DMS153 treated with DMSO at 0.1 percent for 48 hours (cell line): ENCODE measurements around the gene RASSF5.

Source experiments
- DNase-seq: peaks from one replicate; lab custom pipeline; 2025; ENCODE audit not compliant: unreplicated experiment; lab: John Stamatoyannopoulos, UW

RASSF5 gene

GRCh38 chr1:206583707-206584648 is 76.6 kb downstream of the RASSF5 start:
- DNase-seq, result peak; percentile 73

GRCh38 chr1:206584683-206585082 is 77.4 kb downstream of the RASSF5 start:
- DNase-seq, result no peak

- DNase-seq, result no peak
Measured at GRCh38 chr1:206586501-206587445, 79.4 kb downstream of the RASSF5 start.

GRCh38 chr1:206587904-206588303 is 80.6 kb downstream of the RASSF5 start:
- DNase-seq, result no peak

- DNase-seq, result no peak
Measured at GRCh38 chr1:206588492-206588891, 81.2 kb downstream of the RASSF5 start.

- no peak for DNase-seq
Measured at GRCh38 chr1:206589206-206589605, 81.9 kb downstream of the RASSF5 start.

- no peak for DNase-seq
Measured at GRCh38 chr1:206590025-206590758, 82.9 kb downstream of the RASSF5 start.

GRCh38 chr1:206591226-206591625 is 83.9 kb downstream of the RASSF5 start:
- no peak for DNase-seq

- no peak for DNase-seq
Measured at GRCh38 chr1:206591696-206592095, 84.4 kb downstream of the RASSF5 start.

GRCh38 chr1:206593351-206593925 is 86.1 kb downstream of the RASSF5 start:
- no peak for DNase-seq

GRCh38 chr1:206595581-206596318 is 88.4 kb downstream of the RASSF5 start:
- no peak for DNase-seq

GRCh38 chr1:206596319-206596666 is 89.0 kb downstream of the RASSF5 start:
- no peak for DNase-seq

GRCh38 chr1:206600527-206600926 is 93.2 kb downstream of the RASSF5 start:
- no peak for DNase-seq

GRCh38 chr1:206604861-206605260 is 97.5 kb downstream of the RASSF5 start:
- DNase-seq, result no peak

- DNase-seq, result peak; percentile 27
Measured at GRCh38 chr1:206606867-206607266, 99.5 kb downstream of the RASSF5 start.

- DNase-seq, result peak; percentile 16
Measured at GRCh38 chr1:206608108-206608698, 100.9 kb downstream of the RASSF5 start.

- DNase-seq, result no peak
Measured at GRCh38 chr1:206609229-206609991, 102.1 kb downstream of the RASSF5 start.

- peak; percentile 97 for DNase-seq
Measured at GRCh38 chr1:206612129-206612876, 105.0 kb downstream of the RASSF5 start, which contains the start of gene EIF2D. Gene EIF2D (minus strand): TSS chr1:206612465. CDS start chr1:206612342, 123 bp downstream.
